ENCODE data around the gene SLC7A8.

The SLC7A8 gene

GRCh38 chr14:23118506-23119362, 64.7 kb downstream of the SLC7A8 start, which contains the start of gene CEBPE:
Gene CEBPE (minus strand): TSS chr14:23119255. CDS start chr14:23119091, 164 bp downstream.
- H3K79me2 ChIP-seq (ENCODE audit: low read length) = no peaks in the 10 kb centered on the region
- no peaks in the 10 kb centered on the region for H3K9me3 ChIP-seq (ENCODE audit: insufficient read depth, low read length)
- no peaks in the 10 kb centered on the region for H3K36me3 ChIP-seq (replicated peaks; ENCODE audit: low read depth, low read length)
- H3K4me2 ChIP-seq (ENCODE audit: low read length) = peak within 1 kb of the TSS; percentile 87
- no peak for TF ChIP-seq EZH2phosphoT487 (IDR thresholded peaks at IDR 0.05; ENCODE audit: low read depth)
- TF ChIP-seq, protein P1, sequence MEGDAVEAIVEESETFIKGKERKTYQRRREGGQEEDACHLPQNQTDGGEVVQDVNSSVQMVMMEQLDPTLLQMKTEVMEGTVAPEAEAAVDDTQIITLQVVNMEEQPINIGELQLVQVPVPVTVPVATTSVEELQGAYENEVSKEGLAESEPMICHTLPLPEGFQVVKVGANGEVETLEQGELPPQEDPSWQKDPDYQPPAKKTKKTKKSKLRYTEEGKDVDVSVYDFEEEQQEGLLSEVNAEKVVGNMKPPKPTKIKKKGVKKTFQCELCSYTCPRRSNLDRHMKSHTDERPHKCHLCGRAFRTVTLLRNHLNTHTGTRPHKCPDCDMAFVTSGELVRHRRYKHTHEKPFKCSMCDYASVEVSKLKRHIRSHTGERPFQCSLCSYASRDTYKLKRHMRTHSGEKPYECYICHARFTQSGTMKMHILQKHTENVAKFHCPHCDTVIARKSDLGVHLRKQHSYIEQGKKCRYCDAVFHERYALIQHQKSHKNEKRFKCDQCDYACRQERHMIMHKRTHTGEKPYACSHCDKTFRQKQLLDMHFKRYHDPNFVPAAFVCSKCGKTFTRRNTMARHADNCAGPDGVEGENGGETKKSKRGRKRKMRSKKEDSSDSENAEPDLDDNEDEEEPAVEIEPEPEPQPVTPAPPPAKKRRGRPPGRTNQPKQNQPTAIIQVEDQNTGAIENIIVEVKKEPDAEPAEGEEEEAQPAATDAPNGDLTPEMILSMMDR (IDR thresholded peaks at IDR 0.05; ENCODE audit: low read depth, low read length) = no peak
- H4K20me1 ChIP-seq (ENCODE audit: insufficient read depth, low read length) = no peaks in the 10 kb centered on the region
- peaks cover 25% of the 10 kb centered on the region for H3K27me3 ChIP-seq (ENCODE audit: low read depth, low read length)
- peak within 1 kb of the TSS; percentile 65; the same call in 1 of the 2 replicates for H3K4me3 ChIP-seq (ENCODE audit: low read length)
- H3K9ac ChIP-seq (ENCODE audit: low read length) = 0 out of 2 replicates have a peak within 1 kb of the TSS, but pooled peaks have one; percentile 25
- H2AFZ ChIP-seq (ENCODE audit: low read depth, low read length) = peak within 1 kb of the TSS; percentile 99
- 0 out of 2 replicates have a peak within 1 kb of the TSS, but pooled peaks have one; percentile 15 for H3K27ac ChIP-seq (ENCODE audit: low read length)
- peaks cover 29% of the 10 kb centered on the region for H3K4me1 ChIP-seq (ENCODE audit: low read length)

- H3K27ac ChIP-seq (ENCODE audit: low read length) = no peak overlapping the region
- no peak overlapping the region for H3K4me2 ChIP-seq (ENCODE audit: low read length)
- no peaks in the 10 kb centered on the region for H4K20me1 ChIP-seq (ENCODE audit: insufficient read depth, low read length)
- H3K9ac ChIP-seq (ENCODE audit: low read length) = no peak overlapping the region
- no peaks in the 10 kb centered on the region for H3K79me2 ChIP-seq (ENCODE audit: low read length)
- H3K4me3 ChIP-seq (ENCODE audit: low read length) = no peak overlapping the region
- H2AFZ ChIP-seq (ENCODE audit: low read depth, low read length) = no peak overlapping the region
- H3K27me3 ChIP-seq (ENCODE audit: low read depth, low read length) = peaks cover 25% of the 10 kb centered on the region
- TF ChIP-seq, protein P1 (IDR thresholded peaks at IDR 0.05; ENCODE audit: low read depth, low read length) = no peak
- TF ChIP-seq EZH2phosphoT487 (IDR thresholded peaks at IDR 0.05; ENCODE audit: low read depth) = no peak
- no peaks in the 10 kb centered on the region for H3K9me3 ChIP-seq (ENCODE audit: insufficient read depth, low read length)
- H3K36me3 ChIP-seq (replicated peaks; ENCODE audit: low read depth, low read length) = no peaks in the 10 kb centered on the region
- peaks cover 29% of the 10 kb centered on the region for H3K4me1 ChIP-seq (ENCODE audit: low read length)
Measured at GRCh38 chr14:23117371-23118020, 66.0 kb downstream of the SLC7A8 start.

- H3K79me2 ChIP-seq (ENCODE audit: low read length) = no peaks in the 10 kb centered on the region
- H3K4me1 ChIP-seq (ENCODE audit: low read length) = peaks cover 19% of the 10 kb centered on the region
- H2AFZ ChIP-seq (ENCODE audit: low read depth, low read length) = no peak overlapping the region
- H3K27me3 ChIP-seq (ENCODE audit: low read depth, low read length) = peaks cover 39% of the 10 kb centered on the region
- H3K9me3 ChIP-seq (ENCODE audit: insufficient read depth, low read length) = no peaks in the 10 kb centered on the region
- no peak overlapping the region for H3K27ac ChIP-seq (ENCODE audit: low read length)
- no peaks in the 10 kb centered on the region for H4K20me1 ChIP-seq (ENCODE audit: insufficient read depth, low read length)
- no peak overlapping the region for H3K4me2 ChIP-seq (ENCODE audit: low read length)
- no peak overlapping the region for H3K9ac ChIP-seq (ENCODE audit: low read length)
- TF ChIP-seq EZH2phosphoT487 (IDR thresholded peaks at IDR 0.05; ENCODE audit: low read depth) = no peak
- TF ChIP-seq, protein P1 (IDR thresholded peaks at IDR 0.05; ENCODE audit: low read depth, low read length) = no peak
- H3K4me3 ChIP-seq (ENCODE audit: low read length) = no peak overlapping the region
- no peaks in the 10 kb centered on the region for H3K36me3 ChIP-seq (replicated peaks; ENCODE audit: low read depth, low read length)
Measured at GRCh38 chr14:23115918-23116317, 67.5 kb downstream of the SLC7A8 start.
